ENCODE measurements around the gene DOCK3.
"Not testable (repeated sequence)": the region's sequence is repeated elsewhere in the genome, so short reads cannot be mapped to it uniquely, and the experiment has no call there.

Gene DOCK3

GRCh38 chr3:51141573-51141972 lies 466.8 kb downstream of the DOCK3 start:
- Histone ChIP-seq H3K4me3 (no peak overlapping the region), H3K36me3 (no peaks in the 10 kb centered on the region), H4K20me1 (no peaks in the 10 kb centered on the region), H3K4me1 (no peaks in the 10 kb centered on the region), H3K4me2 (no peak overlapping the region), H3K9ac (no peak overlapping the region), H3K27ac (no peak overlapping the region), H3K9me3 (replicated peaks in 1 of 11) (no peaks in the 10 kb centered on the region), H3K27me3 (no peaks in the 10 kb centered on the region)
- no peak for TF ChIP-seq Cebpa-rat (IDR thresholded peaks at IDR 0.05)

- Histone ChIP-seq H3K9me3 (replicated peaks in 1 of 11) (peaks cover 0 to 4% (median 0%) of the 10 kb centered on the region in 11 experiments; a peak in 1 of 22 replicates), H3K4me2 (no peak overlapping the region), H4K20me1 (no peaks in the 10 kb centered on the region), H3K4me1 (no peaks in the 10 kb centered on the region), H3K4me3 (no peak overlapping the region), H3K27me3 (no peaks in the 10 kb centered on the region), H3K36me3 (no peaks in the 10 kb centered on the region), H3K27ac (no peak overlapping the region), H3K9ac (no peak overlapping the region)
- no peak for TF ChIP-seq Cebpa-rat (IDR thresholded peaks at IDR 0.05)
Observed at GRCh38 chr3:51145811-51146585, 471.3 kb downstream of the DOCK3 start.

DNA sequence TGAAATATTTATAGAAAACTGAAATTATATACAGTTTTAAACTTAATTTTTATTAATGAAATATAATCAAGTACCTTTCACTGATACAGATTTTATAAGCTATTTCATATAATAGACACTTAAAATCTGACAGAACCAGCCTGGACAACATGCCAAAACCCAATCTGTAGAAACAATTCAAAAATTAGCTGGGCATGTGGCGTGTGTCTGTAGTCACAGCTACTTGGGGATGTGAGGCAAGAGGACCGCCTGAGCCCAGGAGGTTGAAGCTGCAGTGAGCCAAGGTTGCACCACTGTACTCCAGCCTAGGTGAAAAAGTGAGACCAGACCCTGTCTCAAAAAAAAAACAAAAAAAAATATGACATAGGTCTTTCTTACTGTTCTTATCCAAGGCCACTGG lies 472.1 kb downstream of the DOCK3 start:
- Histone ChIP-seq H3K36me3 (no peaks in the 10 kb centered on the region), H3K27ac (no peak overlapping the region), H3K4me3 (no peak overlapping the region), H4K20me1 (no peaks in the 10 kb centered on the region), H3K27me3 (no peaks in the 10 kb centered on the region), H3K4me1 (no peaks in the 10 kb centered on the region), H3K9ac (no peak overlapping the region), H3K4me2 (no peak overlapping the region), H3K9me3 (replicated peaks in 1 of 11) (peaks cover 0 to 4% (median 0%) of the 10 kb centered on the region in 11 experiments; a peak in 1 of 22 replicates)
- TF ChIP-seq Cebpa-rat (IDR thresholded peaks at IDR 0.05): no peak

- no peaks in the 10 kb centered on the region for H4K20me1 ChIP-seq
- no peak overlapping the region for H3K9ac ChIP-seq
- no peaks in the 10 kb centered on the region for H3K36me3 ChIP-seq
- H3K27ac ChIP-seq: no peak overlapping the region
- peaks cover 0 to 7% (median 0%) of the 10 kb centered on the region in 11 experiments; a peak in 6 of 22 replicates for H3K9me3 ChIP-seq (replicated peaks in 1 of 11)
- no peaks in the 10 kb centered on the region for H3K4me1 ChIP-seq
- H3K4me3 ChIP-seq: no peak overlapping the region
- TF ChIP-seq Cebpa-rat (IDR thresholded peaks at IDR 0.05): no peak
- no peaks in the 10 kb centered on the region for H3K27me3 ChIP-seq
- no peak overlapping the region for H3K4me2 ChIP-seq
Observed at GRCh38 chr3:51156147-51156546, 481.4 kb downstream of the DOCK3 start.

GRCh38 chr3:51163051-51163450 lies 488.3 kb downstream of the DOCK3 start:
- Histone ChIP-seq H3K27me3 (no peaks in the 10 kb centered on the region), H3K4me1 (no peaks in the 10 kb centered on the region), H4K20me1 (no peaks in the 10 kb centered on the region), H3K9me3 (replicated peaks in 1 of 11) (peaks cover 0 to under 1% (median 0%) of the 10 kb centered on the region in 11 experiments; a peak in 1 of 22 replicates), H3K4me2 (no peak overlapping the region), H3K4me3 (no peak overlapping the region), H3K27ac (no peak overlapping the region), H3K36me3 (no peaks in the 10 kb centered on the region), H3K9ac (no peak overlapping the region)
- no peak for TF ChIP-seq Cebpa-rat (IDR thresholded peaks at IDR 0.05)

- no peak overlapping the region for H3K27ac ChIP-seq
Observed at GRCh38 chr3:51173518-51174271, 499.0 kb downstream of the DOCK3 start.

GRCh38 chr3:51176923-51177322 lies 502.2 kb downstream of the DOCK3 start:
- Histone ChIP-seq H4K20me1 (no peaks in the 10 kb centered on the region), H3K4me2 (no peak overlapping the region), H3K4me1 (no peaks in the 10 kb centered on the region), H3K27me3 (no peaks in the 10 kb centered on the region), H3K27ac (no peak overlapping the region), H3K9me3 (replicated peaks in 1 of 11) (peaks cover 38 to 47% (median 43%) of the 10 kb centered on the region in 11 experiments), H3K36me3 (peaks cover 0 to 7% (median 0%) of the 10 kb centered on the region in 11 experiments; a peak in 1 of 22 replicates), H3K9ac (no peak overlapping the region), H3K4me3 (no peak overlapping the region)
- no peak for TF ChIP-seq Cebpa-rat (IDR thresholded peaks at IDR 0.05)

More at GRCh38 chr3:51173518-51174271, 499.0 kb downstream of the DOCK3 start:
- Histone ChIP-seq H3K27me3 (no peaks in the 10 kb centered on the region), H3K4me3 (no peak overlapping the region), H3K9me3 (replicated peaks in 1 of 11) (peaks cover 50 to 65% (median 54%) of the 10 kb centered on the region in 11 experiments), H3K4me1 (no peaks in the 10 kb centered on the region), H3K9ac (no peak overlapping the region), H4K20me1 (no peaks in the 10 kb centered on the region), H3K4me2 (no peak overlapping the region), H3K36me3 (peaks cover 0 to 7% (median 0%) of the 10 kb centered on the region in 11 experiments; a peak in 1 of 22 replicates)
- no peak for TF ChIP-seq Cebpa-rat (IDR thresholded peaks at IDR 0.05)

DNA sequence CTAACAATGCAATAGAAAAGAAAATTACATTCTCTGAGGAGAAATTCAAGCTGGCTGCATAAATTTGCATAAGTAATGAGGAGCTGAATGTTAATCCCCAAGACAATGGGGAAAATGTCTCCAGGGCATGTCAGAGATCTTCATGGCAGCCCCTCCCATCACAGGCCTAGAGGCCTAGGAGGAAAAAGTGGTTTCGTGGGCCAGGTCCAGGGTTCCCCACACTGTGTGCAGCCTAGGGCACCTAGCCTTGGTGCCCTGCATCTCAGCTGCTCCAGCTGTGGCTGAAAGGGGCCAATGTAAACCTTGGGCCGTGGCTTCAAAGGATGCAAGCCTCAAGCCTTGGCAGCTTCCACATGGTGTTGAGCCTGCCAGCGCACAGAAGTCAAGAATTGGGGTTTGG lies 511.7 kb downstream of the DOCK3 start:
- not testable (repeated sequence) for H3K27ac ChIP-seq, H3K4me2 ChIP-seq, H3K9ac ChIP-seq, H3K4me1 ChIP-seq, H4K20me1 ChIP-seq, H3K36me3 ChIP-seq, H3K4me3 ChIP-seq, H3K27me3 ChIP-seq
- peaks cover 8 to 24% (median 18%) of the 10 kb centered on the region in 11 experiments; a peak in 20 of 22 replicates for H3K9me3 ChIP-seq (replicated peaks in 1 of 11)

DNA sequence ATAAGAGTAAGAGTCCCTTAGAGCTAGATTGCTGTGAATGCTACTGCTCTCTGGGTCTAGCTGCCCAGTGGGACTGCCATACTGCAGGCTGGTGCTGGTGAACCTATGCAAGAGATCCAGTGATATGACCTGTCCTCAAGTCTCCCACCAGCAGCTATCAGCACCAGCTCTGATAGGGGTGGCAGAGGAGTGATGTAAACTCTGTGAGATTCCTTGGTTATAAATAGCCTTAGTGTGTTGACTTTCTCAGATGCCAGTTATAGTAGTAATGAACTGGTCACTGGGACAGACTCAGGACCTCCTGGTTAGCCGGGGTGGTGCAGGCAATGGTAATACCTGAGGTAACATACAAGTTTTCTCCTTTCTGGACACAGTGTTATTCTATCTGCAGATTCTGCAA lies 515.5 kb downstream of the DOCK3 start:
- TF ChIP-seq Cebpa-rat (IDR thresholded peaks at IDR 0.05): no peak
- no peak overlapping the region for H3K4me3 ChIP-seq
- H3K4me1 ChIP-seq: no peaks in the 10 kb centered on the region
- H3K9ac ChIP-seq: no peak overlapping the region
- H3K27me3 ChIP-seq: no peaks in the 10 kb centered on the region
- H3K36me3 ChIP-seq: no peaks in the 10 kb centered on the region
- peaks cover 11 to 24% (median 18%) of the 10 kb centered on the region in 11 experiments; a peak in 20 of 22 replicates for H3K9me3 ChIP-seq (replicated peaks in 1 of 11)
- H3K4me2 ChIP-seq: no peak overlapping the region
- no peak overlapping the region for H3K27ac ChIP-seq
- H4K20me1 ChIP-seq: no peaks in the 10 kb centered on the region
